Measurements from ENCODE around the gene GFRAL. TPM values are rescaled to one million over a fixed set of nuclear protein-coding genes. Genes with fewer than 3 reads are reported as not detected.
"Not testable (repeated sequence)": the region's sequence is repeated elsewhere in the genome, so short reads cannot be mapped to it uniquely, and the experiment has no call there.

The GFRAL gene, protein sequence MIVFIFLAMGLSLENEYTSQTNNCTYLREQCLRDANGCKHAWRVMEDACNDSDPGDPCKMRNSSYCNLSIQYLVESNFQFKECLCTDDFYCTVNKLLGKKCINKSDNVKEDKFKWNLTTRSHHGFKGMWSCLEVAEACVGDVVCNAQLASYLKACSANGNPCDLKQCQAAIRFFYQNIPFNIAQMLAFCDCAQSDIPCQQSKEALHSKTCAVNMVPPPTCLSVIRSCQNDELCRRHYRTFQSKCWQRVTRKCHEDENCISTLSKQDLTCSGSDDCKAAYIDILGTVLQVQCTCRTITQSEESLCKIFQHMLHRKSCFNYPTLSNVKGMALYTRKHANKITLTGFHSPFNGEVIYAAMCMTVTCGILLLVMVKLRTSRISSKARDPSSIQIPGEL
- 0.05 TPM for total RNA-seq
- not detected for polyA plus RNA-seq
- long read RNA-seq, donor 1: 0 reads
- long read RNA-seq, donor 2: 0 reads
- long read RNA-seq, donor 3: 0 reads
- long read RNA-seq, donor 4: 0 reads
- long read RNA-seq, donor 5: 0 reads
- long read RNA-seq, donor 6: 0 reads
- long read RNA-seq, donor 7: 0 reads
- long read RNA-seq, donor 8: 0 reads
- long read RNA-seq, donor 9: 0 reads
- long read RNA-seq, donor 10: 0 reads

GRCh38 chr6:55327169-55327568 is at the start of gene GFRAL:
Gene GFRAL, plus strand, starts transcription at chr6:55327469. Its CDS starts 86 bp downstream, at chr6:55327555.
- H3K36me3 ChIP-seq (ENCODE audit: control insufficient read depth in 2 of 2, insufficient read depth in 2 of 2, low read length in 1 of 2): no peaks in the 10 kb centered on the region
- no peaks in the 10 kb centered on the region for H3K4me1 ChIP-seq (ENCODE audit: control insufficient read depth in 2 of 2, insufficient read depth in 2 of 2, low read length in 2 of 2)
- H3K4me3 ChIP-seq (ENCODE audit: low read length in 2 of 2): no peak within 1 kb of the TSS
- no peak within 1 kb of the TSS for H3K27ac ChIP-seq (ENCODE audit: low read depth in 1 of 2, low read length in 1 of 2)
- no peak for DNase-seq (ENCODE audit: low read depth in 6 of 9, low spot score in 9 of 9)
- no peaks in the 10 kb centered on the region for H3K27me3 ChIP-seq (ENCODE audit: control insufficient read depth in 2 of 2, insufficient read depth in 1 of 2, low read length in 1 of 2)
- WGBS: 85% methylated on average over 5 of the region's 5 CpGs
- H3K9me3 ChIP-seq (ENCODE audit: control insufficient read depth in 2 of 2, insufficient read depth in 1 of 2, low read length in 1 of 2): no peaks in the 10 kb centered on the region

DNA sequence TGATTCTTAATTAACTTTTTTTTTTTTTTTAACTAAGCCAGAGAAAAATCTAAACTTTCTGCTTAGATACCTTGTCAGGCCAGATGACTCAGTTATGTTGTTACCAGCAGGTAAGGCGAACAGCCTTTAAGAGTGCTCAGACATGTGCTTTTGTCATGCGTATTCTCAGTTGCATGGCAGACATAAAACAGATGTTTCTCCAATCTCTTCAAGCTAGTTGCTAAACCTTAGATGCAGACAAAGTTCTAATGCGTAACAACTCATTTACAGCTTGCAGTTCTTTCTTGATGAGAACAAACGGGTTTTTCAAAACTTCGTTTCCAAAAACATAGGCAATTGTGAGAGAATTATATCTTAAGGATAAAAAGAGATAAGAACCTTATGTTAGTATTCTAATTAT is 49.6 kb upstream of the GFRAL start:
- WGBS: 91% methylated on average over 5 of the region's 5 CpGs
- no peak for DNase-seq (ENCODE audit: low read depth in 6 of 9, low spot score in 9 of 9)
- no peak overlapping the region for H3K4me3 ChIP-seq (ENCODE audit: low read length in 2 of 2)

GRCh38 chr6:55281215-55281614 is 46.1 kb upstream of the GFRAL start:
- H3K27ac ChIP-seq (ENCODE audit: low read depth in 1 of 2, low read length in 1 of 2): no peak overlapping the region
- no peaks in the 10 kb centered on the region for H3K4me1 ChIP-seq (ENCODE audit: control insufficient read depth in 2 of 2, insufficient read depth in 2 of 2, low read length in 2 of 2)
- H3K4me3 ChIP-seq (ENCODE audit: low read length in 2 of 2): no peak overlapping the region
- 82% methylated on average over 4 of the region's 4 CpGs for WGBS
- no peak for DNase-seq (ENCODE audit: low read depth in 6 of 9, low spot score in 9 of 9)
- no peaks in the 10 kb centered on the region for H3K27me3 ChIP-seq (ENCODE audit: control insufficient read depth in 2 of 2, insufficient read depth in 1 of 2, low read length in 1 of 2)
- no peaks in the 10 kb centered on the region for H3K9me3 ChIP-seq (ENCODE audit: control insufficient read depth in 2 of 2, insufficient read depth in 1 of 2, low read length in 1 of 2)
- H3K36me3 ChIP-seq (ENCODE audit: control insufficient read depth in 2 of 2, insufficient read depth in 2 of 2, low read length in 1 of 2): no peaks in the 10 kb centered on the region

More for the DNA sequence above, 49.6 kb upstream of the GFRAL start:
- Histone ChIP-seq H3K9me3 (ENCODE audit: control insufficient read depth in 2 of 2, insufficient read depth in 1 of 2, low read length in 1 of 2) (no peaks in the 10 kb centered on the region), H3K36me3 (ENCODE audit: control insufficient read depth in 2 of 2, insufficient read depth in 2 of 2, low read length in 1 of 2) (no peaks in the 10 kb centered on the region), H3K27ac (ENCODE audit: low read depth in 1 of 2, low read length in 1 of 2) (no peak overlapping the region), H3K27me3 (ENCODE audit: control insufficient read depth in 2 of 2, insufficient read depth in 1 of 2, low read length in 1 of 2) (no peaks in the 10 kb centered on the region), H3K4me1 (ENCODE audit: control insufficient read depth in 2 of 2, insufficient read depth in 2 of 2, low read length in 2 of 2) (no peaks in the 10 kb centered on the region)

GRCh38 chr6:55282115-55282514 is 45.2 kb upstream of the GFRAL start:
- no peaks in the 10 kb centered on the region for H3K36me3 ChIP-seq (ENCODE audit: control insufficient read depth in 2 of 2, insufficient read depth in 2 of 2, low read length in 1 of 2)
- H3K9me3 ChIP-seq (ENCODE audit: control insufficient read depth in 2 of 2, insufficient read depth in 1 of 2, low read length in 1 of 2): no peaks in the 10 kb centered on the region
- DNase-seq (ENCODE audit: low read depth in 6 of 9, low spot score in 9 of 9): no peak
- H3K27ac ChIP-seq (ENCODE audit: low read depth in 1 of 2, low read length in 1 of 2): no peak overlapping the region
- H3K27me3 ChIP-seq (ENCODE audit: control insufficient read depth in 2 of 2, insufficient read depth in 1 of 2, low read length in 1 of 2): no peaks in the 10 kb centered on the region
- H3K4me3 ChIP-seq (ENCODE audit: low read length in 2 of 2): no peak overlapping the region
- H3K4me1 ChIP-seq (ENCODE audit: control insufficient read depth in 2 of 2, insufficient read depth in 2 of 2, low read length in 2 of 2): no peaks in the 10 kb centered on the region
- 94% methylated on average over 6 of the region's 6 CpGs for WGBS

DNA sequence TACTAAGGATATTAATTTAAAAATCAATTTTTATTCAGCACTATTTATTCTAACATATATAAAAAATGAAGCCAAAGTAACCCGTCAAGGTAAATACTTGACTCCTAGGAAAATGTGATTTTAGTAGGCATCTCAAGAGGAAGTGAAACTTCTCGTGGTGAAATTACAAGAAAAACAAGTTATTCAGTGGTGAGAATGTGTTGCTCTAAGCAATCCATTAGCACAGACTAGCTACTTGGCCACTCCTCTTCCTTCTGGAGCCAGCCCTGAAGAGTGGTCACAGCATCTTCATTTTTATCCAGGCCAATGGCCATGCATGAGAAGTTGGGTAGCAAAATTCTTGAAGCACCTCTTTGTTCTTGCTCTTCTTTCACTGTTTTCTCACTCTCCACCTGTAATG is 40.4 kb upstream of the GFRAL start:
- WGBS: 25% methylated on average over 2 of the region's 2 CpGs

DNA sequence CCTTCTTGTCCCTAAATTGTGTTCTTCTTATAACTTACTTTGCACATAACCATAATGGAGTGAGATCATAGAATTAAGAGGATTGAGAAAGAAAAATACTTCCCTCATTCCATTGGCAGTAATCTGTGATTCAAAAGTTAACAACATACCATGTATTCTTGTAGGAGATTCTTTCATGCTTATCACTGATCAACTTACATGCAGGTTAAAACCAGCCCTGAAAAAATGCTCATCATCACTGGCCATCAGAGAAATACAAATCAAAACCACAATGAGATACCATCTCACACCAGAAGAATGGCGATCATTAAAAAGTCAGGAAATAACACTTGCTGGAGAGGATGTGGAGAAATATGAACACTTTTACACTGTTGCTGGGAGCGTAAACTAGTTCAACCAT is 36.5 kb upstream of the GFRAL start:
- Histone ChIP-seq H3K36me3 (ENCODE audit: control insufficient read depth in 2 of 2, insufficient read depth in 2 of 2, low read length in 1 of 2) (no peaks in the 10 kb centered on the region), H3K27ac (ENCODE audit: low read depth in 1 of 2, low read length in 1 of 2) (no peak overlapping the region), H3K9me3 (ENCODE audit: control insufficient read depth in 2 of 2, insufficient read depth in 1 of 2, low read length in 1 of 2) (no peaks in the 10 kb centered on the region), H3K27me3 (ENCODE audit: control insufficient read depth in 2 of 2, insufficient read depth in 1 of 2, low read length in 1 of 2) (no peaks in the 10 kb centered on the region), H3K4me3 (ENCODE audit: low read length in 2 of 2) (no peak overlapping the region), H3K4me1 (ENCODE audit: control insufficient read depth in 2 of 2, insufficient read depth in 2 of 2, low read length in 2 of 2) (no peaks in the 10 kb centered on the region)
- WGBS: 59% methylated on average over 2 of the region's 2 CpGs
- DNase-seq (ENCODE audit: low read depth in 6 of 9, low spot score in 9 of 9): no peak

More for the DNA sequence above, 40.4 kb upstream of the GFRAL start:
- no peaks in the 10 kb centered on the region for H3K9me3 ChIP-seq (ENCODE audit: control insufficient read depth in 2 of 2, insufficient read depth in 1 of 2, low read length in 1 of 2)
- H3K36me3 ChIP-seq (ENCODE audit: control insufficient read depth in 2 of 2, insufficient read depth in 2 of 2, low read length in 1 of 2): no peaks in the 10 kb centered on the region
- no peaks in the 10 kb centered on the region for H3K4me1 ChIP-seq (ENCODE audit: control insufficient read depth in 2 of 2, insufficient read depth in 2 of 2, low read length in 2 of 2)
- no peak overlapping the region for H3K27ac ChIP-seq (ENCODE audit: low read depth in 1 of 2, low read length in 1 of 2)
- no peaks in the 10 kb centered on the region for H3K27me3 ChIP-seq (ENCODE audit: control insufficient read depth in 2 of 2, insufficient read depth in 1 of 2, low read length in 1 of 2)
- H3K4me3 ChIP-seq (ENCODE audit: low read length in 2 of 2): no peak overlapping the region
- DNase-seq (ENCODE audit: low read depth in 6 of 9, low spot score in 9 of 9): no peak

- Histone ChIP-seq H3K4me1 (ENCODE audit: control insufficient read depth in 2 of 2, insufficient read depth in 2 of 2, low read length in 2 of 2) (no peaks in the 10 kb centered on the region), H3K4me3 (ENCODE audit: low read length in 2 of 2) (no peak overlapping the region), H3K27me3 (ENCODE audit: control insufficient read depth in 2 of 2, insufficient read depth in 1 of 2, low read length in 1 of 2) (no peaks in the 10 kb centered on the region), H3K9me3 (ENCODE audit: control insufficient read depth in 2 of 2, insufficient read depth in 1 of 2, low read length in 1 of 2) (no peaks in the 10 kb centered on the region), H3K27ac (ENCODE audit: low read depth in 1 of 2, low read length in 1 of 2) (no peak overlapping the region), H3K36me3 (ENCODE audit: control insufficient read depth in 2 of 2, insufficient read depth in 2 of 2, low read length in 1 of 2) (no peaks in the 10 kb centered on the region)
- no peak for DNase-seq (ENCODE audit: low read depth in 6 of 9, low spot score in 9 of 9)
- 63% methylated on average over 2 of the region's 2 CpGs for WGBS
These were observed 34.2 kb upstream of the GFRAL start for GRCh38 chr6:55293116-55293515.

DNA sequence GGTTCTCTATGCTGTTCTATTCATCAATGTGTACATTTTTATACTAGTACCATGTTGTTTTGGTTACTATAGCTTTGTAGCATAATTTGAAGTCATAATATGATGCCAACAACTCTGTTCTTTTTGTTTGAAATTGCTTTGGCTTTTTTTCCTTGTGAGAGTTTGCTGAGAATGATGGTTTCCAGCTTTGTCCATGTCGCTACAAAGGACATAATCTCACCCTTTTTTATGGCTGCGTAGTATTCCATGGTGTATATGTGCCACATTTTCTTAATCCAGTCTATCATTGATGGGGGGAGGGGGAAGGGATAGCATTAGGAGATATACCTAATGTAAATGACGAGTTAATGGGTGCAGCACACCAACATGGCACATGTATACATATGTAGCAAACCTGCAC is 30.1 kb upstream of the GFRAL start:
- not testable (repeated sequence) for H3K4me3 ChIP-seq (ENCODE audit: low read length in 2 of 2); H3K27me3 ChIP-seq (ENCODE audit: control insufficient read depth in 2 of 2, insufficient read depth in 1 of 2, low read length in 1 of 2); H3K9me3 ChIP-seq (ENCODE audit: control insufficient read depth in 2 of 2, insufficient read depth in 1 of 2, low read length in 1 of 2); H3K36me3 ChIP-seq (ENCODE audit: control insufficient read depth in 2 of 2, insufficient read depth in 2 of 2, low read length in 1 of 2); H3K4me1 ChIP-seq (ENCODE audit: control insufficient read depth in 2 of 2, insufficient read depth in 2 of 2, low read length in 2 of 2); DNase-seq (ENCODE audit: low read depth in 6 of 9, low spot score in 9 of 9); H3K27ac ChIP-seq (ENCODE audit: low read depth in 1 of 2, low read length in 1 of 2)
- 93% methylated on average over 3 of the region's 3 CpGs for WGBS

DNA sequence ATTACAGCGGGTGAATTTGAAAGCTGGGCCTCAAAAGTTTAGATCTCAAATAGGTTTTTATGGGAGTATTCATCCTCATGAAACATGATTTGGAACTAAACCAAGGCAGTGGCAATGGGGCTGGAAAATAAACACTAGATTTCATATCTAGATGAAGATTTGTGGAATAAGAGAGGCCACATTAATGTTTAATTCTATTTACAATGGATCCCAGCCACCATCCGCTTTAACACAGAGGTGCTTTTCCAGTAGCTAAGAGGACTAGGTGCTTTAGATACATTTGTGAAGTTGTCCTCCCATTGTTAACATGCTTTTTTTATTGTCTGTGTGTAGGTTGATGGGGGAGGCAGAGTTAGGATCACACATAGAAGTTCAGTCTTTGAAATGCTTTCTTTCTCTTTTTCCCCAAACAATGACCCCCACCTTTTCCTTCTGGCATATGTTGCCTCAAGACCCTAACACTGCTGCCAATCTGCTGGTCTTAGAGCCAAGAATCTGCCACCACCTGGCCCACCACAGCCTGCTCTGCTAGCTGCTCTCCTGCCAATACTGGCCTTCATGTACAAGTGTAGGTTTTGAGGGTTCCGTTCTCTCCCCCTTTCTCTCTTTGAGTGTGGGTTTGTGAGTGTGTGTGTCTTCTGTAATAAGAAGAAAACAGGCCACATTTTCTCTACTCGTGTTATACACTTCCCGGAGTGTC is 27.8 kb upstream of the GFRAL start:
- Histone ChIP-seq H3K27ac (ENCODE audit: low read depth in 1 of 2, low read length in 1 of 2) (no peak overlapping the region), H3K27me3 (ENCODE audit: control insufficient read depth in 2 of 2, insufficient read depth in 1 of 2, low read length in 1 of 2) (no peaks in the 10 kb centered on the region), H3K9me3 (ENCODE audit: control insufficient read depth in 2 of 2, insufficient read depth in 1 of 2, low read length in 1 of 2) (no peaks in the 10 kb centered on the region), H3K4me3 (ENCODE audit: low read length in 2 of 2) (no peak overlapping the region), H3K4me1 (ENCODE audit: control insufficient read depth in 2 of 2, insufficient read depth in 2 of 2, low read length in 2 of 2) (no peaks in the 10 kb centered on the region), H3K36me3 (ENCODE audit: control insufficient read depth in 2 of 2, insufficient read depth in 2 of 2, low read length in 1 of 2) (no peaks in the 10 kb centered on the region)
- no peak for DNase-seq (ENCODE audit: low read depth in 6 of 9, low spot score in 9 of 9)
- 92% methylated on average over 5 of the region's 5 CpGs for WGBS

Data from thymus (tissue), 14 donors.